Measurements from ENCODE around the gene ANO7.

ANO7 gene

GRCh38 chr2:241214766-241215165 lies 26.3 kb downstream of the ANO7 start:
- TF ChIP-seq CTCF (IDR thresholded peaks at IDR 0.05) = no peak

- TF ChIP-seq CTCF (IDR thresholded peaks at IDR 0.05) = no peak
These were observed 26.9 kb downstream of the ANO7 start for GRCh38 chr2:241215421-241215820.

- TF ChIP-seq CTCF (IDR thresholded peaks at IDR 0.05) = no peak
These were observed 27.8 kb downstream of the ANO7 start for GRCh38 chr2:241216211-241216761.

GRCh38 chr2:241217320-241218031 lies 29.0 kb downstream of the ANO7 start:
- TF ChIP-seq CTCF (IDR thresholded peaks at IDR 0.05) = no peak

GRCh38 chr2:241218131-241219029 lies 29.9 kb downstream of the ANO7 start:
- peak; percentile 41; the same call in 1 of the 2 replicates for TF ChIP-seq CTCF (IDR thresholded peaks at IDR 0.05)

GRCh38 chr2:241219030-241219382 lies 30.5 kb downstream of the ANO7 start:
- TF ChIP-seq CTCF (IDR thresholded peaks at IDR 0.05) = no peak

GRCh38 chr2:241219856-241220356 lies 31.4 kb downstream of the ANO7 start:
- TF ChIP-seq CTCF (IDR thresholded peaks at IDR 0.05) = no peak

Measured in LNCAP (cell line).